Measurements from ENCODE around the gene SMYD3. TPM values are rescaled to one million over a fixed set of nuclear protein-coding genes. Genes with fewer than 3 reads are reported as not detected.

SMYD3 gene
- total RNA-seq, 1 donor from 2014 or later: 20.8 TPM

DNA sequence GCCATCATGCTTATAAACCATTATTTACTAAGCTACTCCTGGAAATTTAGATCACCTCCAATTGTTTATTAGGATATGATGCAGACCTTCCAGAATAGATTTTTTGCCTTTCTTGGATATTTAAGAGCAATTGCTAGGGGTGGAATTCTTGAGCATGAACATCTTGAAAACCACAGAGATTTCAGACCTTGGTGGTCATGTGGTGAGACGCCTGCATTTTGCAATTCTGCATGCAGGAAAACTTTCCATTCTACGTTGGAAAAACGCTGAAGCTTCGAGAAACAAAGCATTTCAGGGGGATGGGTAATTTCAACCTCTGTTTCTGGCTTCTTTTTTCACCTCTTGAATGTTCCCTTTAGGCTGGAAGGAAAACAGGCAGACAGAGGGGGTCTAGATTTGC lies 756.0 kb downstream of the SMYD3 start:
- H3K9me3 Mint-ChIP-seq: peaks cover 11% of the 10 kb centered on the region
- no peaks in the 10 kb centered on the region for H3K27me3 Mint-ChIP-seq
- H3K4me1 Mint-ChIP-seq: peaks cover 8% of the 10 kb centered on the region
- ChIA-PET CTCF (no interaction called here), POLR2A (no interaction called here)
- no peak overlapping the region for H3K27ac Mint-ChIP-seq
- TF ChIP-seq, protein P1, sequence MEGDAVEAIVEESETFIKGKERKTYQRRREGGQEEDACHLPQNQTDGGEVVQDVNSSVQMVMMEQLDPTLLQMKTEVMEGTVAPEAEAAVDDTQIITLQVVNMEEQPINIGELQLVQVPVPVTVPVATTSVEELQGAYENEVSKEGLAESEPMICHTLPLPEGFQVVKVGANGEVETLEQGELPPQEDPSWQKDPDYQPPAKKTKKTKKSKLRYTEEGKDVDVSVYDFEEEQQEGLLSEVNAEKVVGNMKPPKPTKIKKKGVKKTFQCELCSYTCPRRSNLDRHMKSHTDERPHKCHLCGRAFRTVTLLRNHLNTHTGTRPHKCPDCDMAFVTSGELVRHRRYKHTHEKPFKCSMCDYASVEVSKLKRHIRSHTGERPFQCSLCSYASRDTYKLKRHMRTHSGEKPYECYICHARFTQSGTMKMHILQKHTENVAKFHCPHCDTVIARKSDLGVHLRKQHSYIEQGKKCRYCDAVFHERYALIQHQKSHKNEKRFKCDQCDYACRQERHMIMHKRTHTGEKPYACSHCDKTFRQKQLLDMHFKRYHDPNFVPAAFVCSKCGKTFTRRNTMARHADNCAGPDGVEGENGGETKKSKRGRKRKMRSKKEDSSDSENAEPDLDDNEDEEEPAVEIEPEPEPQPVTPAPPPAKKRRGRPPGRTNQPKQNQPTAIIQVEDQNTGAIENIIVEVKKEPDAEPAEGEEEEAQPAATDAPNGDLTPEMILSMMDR (IDR thresholded peaks at IDR 0.05): no peak
- no peak for DNase-seq
- intact Hi-C loops (cut with micrococcal nuclease): no loop called here
- no peak for ATAC-seq (ENCODE audit: low read depth)
- H3K4me3 Mint-ChIP-seq: no peak overlapping the region
- H3K36me3 Mint-ChIP-seq (ENCODE audit: low read depth): peaks cover 31% of the 10 kb centered on the region

DNA sequence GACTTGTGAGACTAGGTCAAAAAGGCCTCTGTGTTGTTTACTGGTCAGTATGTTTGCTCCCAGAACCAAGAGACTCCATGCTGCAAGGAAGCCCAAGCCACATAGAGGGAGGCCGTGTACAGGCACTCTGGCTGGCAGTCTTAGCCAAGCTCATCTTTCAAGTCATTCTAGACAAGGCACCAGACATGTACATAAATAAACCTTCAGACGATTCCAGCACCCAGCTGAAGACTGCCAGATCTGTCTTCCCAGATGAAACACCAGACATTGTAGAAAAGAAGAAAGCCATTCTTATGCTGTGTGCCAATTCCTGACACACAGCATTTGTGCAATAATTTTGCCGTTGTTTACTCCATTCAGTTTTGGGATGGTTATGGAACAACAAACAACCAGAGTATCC lies 756.8 kb downstream of the SMYD3 start:
- POLR2A ChIA-PET: no interaction called here
- CTCF ChIA-PET: no interaction called here
- H3K27ac Mint-ChIP-seq: no peak overlapping the region
- H3K9me3 Mint-ChIP-seq: peaks cover 10% of the 10 kb centered on the region
- DNase-seq (no peak), ATAC-seq (ENCODE audit: low read depth) (no peak)
- peaks cover 13% of the 10 kb centered on the region for H3K4me1 Mint-ChIP-seq
- TF ChIP-seq, protein P1 (IDR thresholded peaks at IDR 0.05): no peak
- H3K36me3 Mint-ChIP-seq (ENCODE audit: low read depth): peaks cover 31% of the 10 kb centered on the region
- intact Hi-C loops (cut with micrococcal nuclease): no loop called here
- H3K27me3 Mint-ChIP-seq: no peaks in the 10 kb centered on the region
- no peak overlapping the region for H3K4me3 Mint-ChIP-seq

GRCh38 chr1:245749053-245749452 lies 758.0 kb downstream of the SMYD3 start:
- H3K9me3 Mint-ChIP-seq: peaks cover 8% of the 10 kb centered on the region
- no peaks in the 10 kb centered on the region for H3K27me3 Mint-ChIP-seq
- intact Hi-C loops (cut with micrococcal nuclease): no loop called here
- TF ChIP-seq, protein P1 (IDR thresholded peaks at IDR 0.05): no peak
- DNase-seq: no peak
- H3K27ac Mint-ChIP-seq: no peak overlapping the region
- no peak overlapping the region for H3K4me3 Mint-ChIP-seq
- H3K4me1 Mint-ChIP-seq: peaks cover 5% of the 10 kb centered on the region
- ChIA-PET CTCF (no interaction called here), POLR2A (no interaction called here)
- no peak for ATAC-seq (ENCODE audit: low read depth)
- peaks cover 30% of the 10 kb centered on the region for H3K36me3 Mint-ChIP-seq (ENCODE audit: low read depth)

DNA sequence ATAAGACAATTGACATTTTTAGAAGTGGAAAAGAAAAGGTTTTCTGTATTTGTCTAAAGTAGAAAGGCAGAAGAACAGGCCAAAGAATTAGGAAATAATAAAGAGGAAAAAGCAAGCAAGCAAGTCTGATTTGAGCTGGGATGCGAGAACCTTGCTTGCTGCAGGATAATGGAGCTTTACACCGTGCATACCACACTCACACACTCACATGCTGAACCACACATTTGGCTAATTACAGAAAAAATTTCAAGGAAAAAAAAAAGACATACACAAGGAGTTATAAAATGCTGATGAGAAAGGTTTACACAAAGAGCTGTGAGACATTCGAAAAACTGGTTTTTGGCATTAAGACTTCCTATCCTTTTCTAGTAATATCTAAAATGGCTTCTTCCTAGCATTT lies 758.4 kb downstream of the SMYD3 start:
- TF ChIP-seq, protein P1 (IDR thresholded peaks at IDR 0.05): no peak
- Mint-ChIP-seq H3K9me3 (peaks cover 8% of the 10 kb centered on the region), H3K4me3 (no peak overlapping the region), H3K4me1 (peaks cover 5% of the 10 kb centered on the region), H3K27ac (no peak overlapping the region), H3K27me3 (no peaks in the 10 kb centered on the region), H3K36me3 (ENCODE audit: low read depth) (peaks cover 30% of the 10 kb centered on the region)
- CTCF ChIA-PET: no interaction called here
- DNase-seq (no peak), ATAC-seq (ENCODE audit: low read depth) (no peak)
- POLR2A ChIA-PET: no interaction called here
- intact Hi-C loops (cut with micrococcal nuclease): no loop called here

DNA sequence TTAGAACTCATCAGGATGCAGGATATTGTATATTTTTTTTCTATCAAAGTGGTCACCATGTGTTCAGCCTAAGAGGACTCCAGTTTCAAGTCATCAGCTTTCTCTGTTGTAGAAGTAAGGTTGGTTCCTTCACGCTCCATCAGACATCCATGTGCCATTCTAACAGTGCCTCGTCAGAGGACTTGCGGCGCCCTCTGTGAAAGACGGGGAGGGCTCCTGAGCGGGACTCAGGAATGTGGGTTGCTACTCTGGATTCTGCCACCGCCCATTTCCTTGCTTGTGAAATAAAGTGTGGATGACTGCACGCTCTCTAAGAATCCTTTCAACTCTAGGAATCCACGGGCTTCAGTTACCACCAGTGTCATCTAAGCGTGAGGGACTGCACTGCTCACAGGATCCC lies 758.8 kb downstream of the SMYD3 start:
- peaks cover 30% of the 10 kb centered on the region for H3K36me3 Mint-ChIP-seq (ENCODE audit: low read depth)
- H3K4me3 Mint-ChIP-seq: no peak overlapping the region
- H3K27ac Mint-ChIP-seq: no peak overlapping the region
- CTCF ChIA-PET: no interaction called here
- POLR2A ChIA-PET: no interaction called here
- H3K27me3 Mint-ChIP-seq: no peaks in the 10 kb centered on the region
- ATAC-seq (ENCODE audit: low read depth) (no peak), DNase-seq (no peak)
- intact Hi-C loops (cut with micrococcal nuclease): no loop called here
- peaks cover 5% of the 10 kb centered on the region for H3K4me1 Mint-ChIP-seq
- TF ChIP-seq, protein P1 (IDR thresholded peaks at IDR 0.05): no peak
- H3K9me3 Mint-ChIP-seq: peaks cover 8% of the 10 kb centered on the region
